NCI-H2227 (cell line): ENCODE data around the gene GPATCH8.
A peak's percentile ranks its signal among the peaks of the same experiment; 100 is the strongest.
"Not testable (repeated sequence)": the region's sequence is repeated elsewhere in the genome, so short reads cannot be mapped to it uniquely, and the experiment has no call there.

ENCODE experiments used
- DNase-seq: peaks from one replicate; lab custom pipeline; 2025; ENCODE audit not compliant: unreplicated experiment; lab: John Stamatoyannopoulos, UW

The GPATCH8 gene

DNA sequence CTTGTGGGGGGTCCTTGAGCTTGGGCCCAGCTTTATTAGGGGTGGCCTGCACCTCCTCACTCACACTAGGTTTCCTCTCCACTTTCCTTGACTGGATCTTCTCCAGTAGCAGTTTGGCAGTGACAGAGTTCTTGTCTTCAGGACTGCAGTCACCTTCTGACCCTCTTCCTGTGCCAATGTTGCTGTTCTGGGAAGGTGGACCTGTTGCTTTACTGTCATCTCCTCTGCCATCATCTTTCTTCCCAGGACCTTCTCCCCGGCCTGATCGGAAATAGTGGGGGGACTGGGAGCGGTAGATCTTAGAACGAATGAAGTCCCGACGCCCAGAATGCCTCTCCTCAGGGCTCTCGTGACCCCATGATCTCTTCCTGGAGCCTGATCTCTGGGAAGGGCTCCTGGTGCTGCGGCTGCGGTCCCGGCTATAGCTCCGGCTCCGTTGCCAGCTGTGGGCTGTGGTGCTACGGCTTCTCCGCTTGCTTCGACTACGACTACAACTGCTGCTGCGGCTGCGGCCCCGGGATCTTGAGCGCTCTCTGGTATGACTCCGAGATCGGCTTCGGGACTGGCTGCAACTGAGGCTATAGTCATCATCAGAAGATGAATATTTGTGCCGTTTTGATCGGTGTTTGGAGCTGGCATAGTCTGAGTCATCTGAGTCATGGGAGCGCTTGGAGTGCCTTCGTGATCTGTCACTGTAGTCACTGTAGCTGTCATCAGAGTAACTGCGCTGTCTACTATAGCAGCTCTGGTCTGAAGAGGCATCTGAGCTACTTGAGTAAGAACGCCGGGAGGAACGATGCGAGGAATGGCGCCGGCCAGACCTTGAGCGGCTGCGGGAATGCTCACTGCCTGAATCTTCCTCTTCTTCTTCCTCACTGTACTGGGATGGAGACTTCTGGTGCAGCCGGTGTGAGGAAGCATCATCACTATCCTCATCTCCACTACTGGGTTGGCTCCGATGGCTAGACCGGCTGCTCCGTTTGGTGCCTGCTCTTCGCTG lies 104.2 kb downstream of the GPATCH8 start:
- no peak for DNase-seq

DNA sequence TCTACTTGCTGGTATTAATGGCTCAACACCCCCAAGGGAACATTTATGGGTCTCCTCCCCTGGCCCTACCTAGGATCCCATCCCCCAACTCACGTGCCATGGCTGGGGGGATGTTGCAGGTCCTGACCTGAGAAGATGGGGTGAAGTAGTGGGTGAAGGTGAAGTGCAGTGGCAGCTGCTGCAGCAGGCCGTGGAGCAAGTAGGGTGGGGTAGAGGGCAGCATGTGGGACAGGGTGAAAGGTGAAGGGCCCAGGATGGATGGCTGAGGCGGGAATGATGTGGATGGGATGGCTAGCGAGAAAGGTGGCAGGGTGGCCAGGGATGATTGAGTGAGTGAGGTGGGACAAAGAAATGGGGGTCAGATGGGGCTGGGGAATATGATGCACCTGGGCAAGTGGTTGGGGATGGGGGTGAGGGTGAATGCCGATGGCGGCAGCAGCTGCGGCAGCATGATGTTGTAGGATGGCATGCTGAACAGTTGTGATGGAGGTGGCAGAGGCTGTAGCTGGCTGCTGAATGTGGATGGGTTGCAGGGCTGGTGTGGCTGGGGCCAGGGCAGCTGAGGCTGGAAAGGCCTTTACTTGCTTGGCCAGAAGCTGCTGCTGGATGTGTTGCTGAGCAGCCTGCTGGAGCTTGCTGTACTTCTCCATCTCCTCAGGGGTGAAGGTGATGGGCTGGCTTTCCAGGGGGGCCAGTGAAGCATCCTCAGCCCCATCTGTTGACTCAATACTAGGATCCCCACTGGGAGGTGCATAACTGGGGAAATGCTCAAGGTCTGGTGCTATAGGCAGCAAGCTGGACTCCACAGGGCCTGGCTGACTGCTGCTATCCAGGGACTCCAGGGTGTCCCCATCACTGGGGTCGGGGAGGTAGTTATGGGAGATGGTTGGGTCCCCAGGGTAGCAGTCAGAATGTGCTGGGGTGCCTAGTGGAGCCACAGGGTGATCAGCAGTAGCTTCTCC lies 105.4 kb downstream of the GPATCH8 start:
- no peak for DNase-seq

DNA sequence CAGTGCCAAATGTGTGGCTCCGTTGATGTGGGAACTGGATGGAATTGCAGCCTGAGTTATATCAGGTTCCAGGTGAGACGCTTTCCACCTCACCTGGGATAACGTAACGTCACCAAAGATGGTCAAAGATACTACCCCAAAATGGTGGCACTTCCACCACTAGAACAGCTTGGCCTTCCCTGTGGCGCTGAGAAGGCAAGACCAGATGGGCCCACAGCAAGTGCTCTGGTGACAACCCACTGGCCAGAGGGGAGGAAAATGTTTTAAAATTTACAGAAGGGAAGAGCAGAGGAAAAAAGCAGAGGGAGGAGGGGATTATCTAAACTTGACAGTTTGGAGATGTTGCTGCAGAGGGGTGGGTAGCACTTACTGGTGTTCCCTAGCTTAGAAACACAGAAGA lies 106.3 kb downstream of the GPATCH8 start:
- DNase-seq = no peak

DNA sequence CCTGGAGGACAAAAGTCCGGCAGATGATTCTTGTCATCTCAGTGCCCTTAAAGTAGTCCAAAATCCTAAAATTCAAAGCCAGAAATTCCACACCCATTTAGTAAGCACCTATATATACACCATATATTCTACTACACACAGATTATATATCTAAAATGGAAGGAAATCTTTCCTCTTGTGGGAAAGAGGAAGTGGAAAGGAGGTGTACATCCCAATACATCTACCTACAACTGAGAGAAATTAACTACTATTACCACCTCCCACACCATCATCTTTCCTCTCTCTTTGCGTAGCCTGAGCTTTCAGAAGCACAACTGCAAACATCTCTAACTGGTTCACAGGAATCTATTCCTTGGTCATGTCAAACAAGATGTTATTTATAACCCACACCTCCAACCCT lies 108.4 kb downstream of the GPATCH8 start:
- DNase-seq = no peak

DNA sequence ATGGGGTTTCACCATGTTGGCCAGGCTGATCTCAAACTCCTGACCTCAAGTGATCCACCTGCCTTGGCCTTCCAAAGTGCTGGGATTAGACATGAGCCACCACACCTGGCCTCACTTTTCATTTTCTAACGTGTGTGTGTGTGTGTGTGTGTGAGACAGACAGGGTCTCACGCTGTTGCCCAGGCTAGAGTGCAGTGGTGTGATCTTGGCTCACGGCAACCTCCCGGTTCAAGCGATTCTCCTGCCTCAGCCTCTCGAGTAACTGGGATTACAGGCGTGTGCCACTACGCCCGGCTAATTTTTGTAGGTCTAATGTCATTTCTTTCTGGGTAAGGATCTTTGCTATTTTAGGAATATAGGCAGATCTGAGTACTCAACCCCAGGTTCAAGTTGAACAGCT lies 109.1 kb downstream of the GPATCH8 start:
- DNase-seq = not testable (repeated sequence)

DNA sequence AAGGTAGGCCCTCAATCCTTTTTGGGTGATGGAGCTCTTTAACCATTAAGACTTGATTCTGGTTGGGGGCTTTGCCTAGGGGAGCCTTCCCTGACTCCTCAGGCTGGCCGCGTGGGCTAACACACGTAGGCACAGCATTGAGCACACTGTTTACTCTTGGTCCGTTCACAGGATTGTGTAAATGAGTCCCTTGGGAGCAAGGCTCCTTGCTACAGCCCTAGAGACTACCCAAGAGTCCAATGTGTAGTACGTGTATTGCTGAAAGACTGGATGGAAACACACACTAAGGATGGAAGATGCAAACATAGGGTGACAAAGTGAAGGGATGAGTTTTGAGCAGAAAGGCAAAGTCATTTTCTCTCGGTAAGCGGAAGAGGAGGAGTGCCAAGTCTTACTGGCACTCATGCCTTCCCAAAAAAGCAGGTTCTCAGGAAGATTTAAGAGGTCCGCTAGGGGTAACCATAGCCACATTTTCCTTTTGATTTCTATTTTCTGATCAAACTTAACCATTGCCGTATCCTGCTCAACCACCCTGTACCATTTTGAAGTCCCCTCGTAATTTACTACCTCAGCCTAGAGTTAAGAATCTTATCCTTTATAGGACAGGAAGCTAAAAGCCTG lies 112.8 kb downstream of the GPATCH8 start:
- no peak for DNase-seq

DNA sequence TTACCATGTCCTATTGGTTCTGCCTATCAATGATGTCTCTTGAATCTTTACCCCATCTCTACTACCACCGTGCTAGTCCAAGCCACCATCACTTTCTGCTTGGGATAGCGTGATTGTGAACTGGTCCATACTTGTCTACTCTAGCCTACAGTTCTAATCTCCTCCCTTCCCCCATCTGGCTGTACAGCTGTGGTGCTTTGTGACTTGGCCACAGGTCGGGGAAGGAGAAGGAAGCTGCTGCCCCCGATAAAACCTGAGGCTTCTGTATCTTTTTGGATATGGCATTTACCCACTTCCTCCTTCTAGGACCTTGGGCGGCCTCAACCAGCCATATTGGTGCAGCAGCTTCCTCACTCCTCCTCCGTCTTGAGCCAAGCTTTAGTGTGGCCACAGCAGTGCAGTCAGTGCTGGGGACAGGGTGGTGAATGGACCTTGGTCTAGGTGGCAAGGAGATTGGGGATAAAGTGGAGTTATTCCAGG lies 113.4 kb downstream of the GPATCH8 start:
- DNase-seq = no peak

DNA sequence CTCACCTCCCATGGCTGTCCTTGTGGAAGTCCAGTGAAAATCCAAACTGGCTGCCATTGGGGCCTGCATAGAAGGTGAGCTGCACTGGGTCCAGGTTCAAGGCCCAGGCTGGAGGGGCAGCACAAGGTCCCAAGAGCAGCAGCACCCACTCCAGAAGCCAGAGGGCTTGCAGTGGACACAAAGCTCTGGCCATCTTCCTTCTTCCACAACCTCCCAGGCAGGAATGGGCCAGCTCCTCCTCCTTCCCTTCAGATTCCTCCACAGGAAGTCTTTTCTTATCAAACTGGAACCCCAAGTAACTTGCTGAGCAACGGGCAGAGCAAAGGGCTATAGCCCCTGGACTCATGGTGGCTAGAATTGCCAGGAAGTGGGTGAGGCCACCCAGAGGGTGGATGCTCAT lies 113.9 kb downstream of the GPATCH8 start, which contains the start of gene ITGA2B:
ITGA2B (minus strand) TSS at position 369 of the 400 bp plus-strand sequence; CDS start at position 193, 176 bp downstream.
- DNase-seq = no peak

DNA sequence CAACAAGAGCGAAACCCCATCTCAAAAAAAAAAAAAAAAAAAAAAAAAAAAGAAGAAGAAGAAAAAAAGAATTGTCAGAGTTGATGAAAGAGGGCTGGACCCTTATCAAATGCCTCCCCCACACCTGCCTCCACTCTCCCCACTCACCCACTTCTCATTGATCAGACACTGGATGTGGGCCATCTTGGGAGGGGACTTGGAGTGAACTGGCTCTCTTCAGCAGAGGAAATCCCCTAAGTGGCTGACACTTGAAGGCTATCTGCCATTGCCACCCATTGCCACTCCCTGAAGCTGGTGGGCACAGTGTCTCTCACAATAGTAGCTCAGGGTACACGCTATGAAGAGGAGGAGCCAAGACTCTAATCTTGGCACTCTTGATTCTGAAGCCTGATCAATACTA lies 115.4 kb downstream of the GPATCH8 start:
- DNase-seq = no peak

DNA sequence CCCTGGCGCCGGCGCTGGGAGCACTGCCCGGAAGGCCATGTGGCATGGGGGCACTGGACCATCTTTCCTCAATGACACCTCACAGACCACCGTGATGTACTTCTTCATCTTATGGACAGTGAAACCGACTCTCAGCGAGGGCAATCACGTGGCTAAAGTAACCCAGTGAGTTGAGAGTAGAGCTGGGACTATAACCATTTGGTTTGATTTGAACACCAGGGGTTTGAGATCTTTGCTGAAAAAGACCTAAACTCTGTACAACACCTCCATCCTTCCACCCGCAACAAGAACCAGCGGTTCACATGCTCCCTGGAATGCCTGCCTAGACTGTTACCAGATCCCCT lies 117.1 kb downstream of the GPATCH8 start:
- peak; percentile 24 for DNase-seq

DNA sequence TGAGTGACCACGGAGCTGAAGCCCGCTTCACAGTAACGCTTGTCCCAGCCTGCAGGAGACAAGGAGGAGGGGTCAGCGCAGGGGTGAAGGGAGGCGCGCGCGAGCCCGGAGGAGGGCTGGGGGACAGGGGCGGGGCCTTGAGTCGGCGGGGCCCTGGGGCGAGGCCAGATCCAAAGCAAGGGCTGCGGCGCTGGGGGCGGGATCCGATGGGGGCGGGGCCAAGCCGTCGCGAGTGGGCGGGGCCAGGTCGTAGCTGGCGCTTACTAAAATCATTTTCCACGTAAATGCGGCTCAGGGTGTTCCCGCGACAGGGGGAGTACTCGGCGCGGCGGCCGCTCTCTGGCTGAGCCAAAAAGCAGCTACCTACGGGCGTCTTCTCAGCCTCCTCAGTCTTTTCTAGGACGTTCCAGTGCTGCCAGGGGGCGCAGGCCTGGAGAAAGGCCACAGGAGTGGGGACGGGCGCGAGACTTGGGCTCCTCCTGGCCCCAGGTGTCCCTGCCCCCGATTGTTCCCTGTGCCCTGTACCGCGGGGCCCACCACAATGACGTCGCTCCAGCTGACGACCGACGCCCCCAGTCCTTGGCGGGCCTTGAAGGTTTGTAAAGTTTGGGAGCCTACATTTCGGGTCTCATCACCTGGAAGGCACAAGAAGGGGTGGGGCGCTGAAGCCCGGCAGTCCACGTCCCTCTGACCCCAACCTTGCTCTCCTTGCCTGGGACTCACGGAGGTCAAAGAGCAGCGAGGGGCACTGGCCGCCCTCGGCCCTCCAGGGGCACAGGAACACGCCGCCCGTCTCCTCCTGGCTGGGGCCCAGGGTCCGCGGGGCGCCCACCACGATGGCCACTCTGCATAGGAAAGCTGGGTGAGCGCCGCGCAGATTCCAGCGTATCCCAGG lies 117.7 kb downstream of the GPATCH8 start:
- DNase-seq = peak; percentile 88

DNA sequence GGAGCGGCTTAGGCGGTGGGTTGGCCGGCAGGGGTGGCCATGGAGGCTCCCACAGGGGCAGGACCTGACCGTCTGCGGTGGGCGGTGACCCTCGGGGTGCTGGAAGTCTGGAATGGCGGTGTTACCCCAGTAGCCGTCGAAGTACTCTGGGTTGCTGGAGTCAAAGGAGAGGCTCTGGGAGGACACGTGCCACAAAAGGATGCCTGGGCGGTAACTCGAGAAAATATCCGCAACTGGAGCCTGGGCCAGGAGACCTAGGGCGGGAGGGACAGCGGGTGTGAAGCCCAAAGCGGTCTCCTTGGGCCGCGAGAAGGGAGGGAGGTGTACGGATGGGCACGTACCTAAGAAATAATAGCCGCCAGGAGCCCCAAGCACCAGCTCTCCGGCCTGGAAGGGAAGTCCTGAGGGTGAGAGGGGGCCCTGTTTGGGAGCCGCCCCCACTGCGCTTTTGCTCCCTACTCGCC lies 118.4 kb downstream of the GPATCH8 start:
- DNase-seq = no peak

DNA sequence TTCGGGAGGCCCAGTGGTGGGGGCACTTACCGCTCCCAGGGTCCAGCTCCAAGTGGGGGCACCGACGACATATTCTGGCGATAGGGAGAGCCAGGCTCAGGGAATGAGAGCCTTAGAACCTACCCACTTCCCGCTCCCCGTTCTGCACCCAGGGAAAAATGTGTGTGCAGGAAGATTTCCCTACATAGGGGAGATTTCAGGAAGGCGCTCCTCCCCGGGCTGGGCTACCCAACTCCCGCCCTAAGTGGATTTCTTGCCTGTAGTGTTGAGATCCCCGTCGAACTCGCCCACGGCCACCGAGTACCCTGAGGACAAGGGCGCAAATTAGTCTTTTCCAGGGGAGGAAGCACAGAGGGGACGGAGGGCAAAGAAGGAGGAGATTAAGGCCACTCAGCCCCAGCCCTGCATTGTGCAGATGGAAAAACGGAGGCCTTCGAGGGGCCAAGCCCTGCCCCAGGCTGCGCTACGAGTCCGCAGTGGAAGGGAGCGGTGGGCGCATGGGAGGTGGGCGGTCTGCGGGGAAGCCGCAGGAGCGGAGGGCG lies 118.9 kb downstream of the GPATCH8 start:
- DNase-seq = no peak

DNA sequence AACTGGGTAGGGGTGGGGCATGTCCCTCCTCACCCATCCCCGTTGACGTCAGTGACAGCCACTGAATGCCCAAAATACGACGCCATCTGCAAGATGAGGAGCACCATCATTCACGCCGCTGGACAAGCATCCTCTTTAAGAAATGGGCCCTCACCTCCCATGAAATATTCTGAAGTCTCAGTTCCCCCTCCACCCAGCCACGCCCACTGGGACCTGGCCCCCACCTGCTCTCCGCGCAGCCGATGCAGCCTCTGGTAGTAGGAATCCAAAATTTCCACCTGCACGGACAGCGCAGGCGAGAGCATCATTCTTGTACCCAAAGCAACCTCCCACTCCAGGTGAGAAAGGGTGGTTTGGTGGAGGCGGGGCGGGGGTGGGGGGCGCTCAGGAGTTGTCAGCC lies 119.3 kb downstream of the GPATCH8 start:
- no peak for DNase-seq

DNA sequence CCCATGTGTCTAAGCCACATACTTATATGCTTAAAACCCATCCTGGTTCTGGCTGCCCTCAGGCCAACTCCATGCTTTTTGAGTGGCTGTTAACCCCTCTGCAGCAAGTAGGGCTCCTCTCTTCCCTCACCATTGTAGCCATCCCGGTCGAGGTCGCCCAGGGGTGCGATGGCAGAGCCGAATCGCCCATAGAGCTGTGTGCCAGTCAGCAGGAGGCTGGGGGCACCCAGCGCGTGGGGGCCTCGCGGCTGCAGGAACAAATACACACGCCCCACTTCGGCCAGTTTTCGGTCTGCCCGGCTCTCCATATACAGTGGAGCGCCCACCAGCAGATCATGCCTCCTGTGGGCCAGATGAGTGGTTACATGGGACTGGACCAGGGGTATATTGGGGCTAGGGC lies 119.8 kb downstream of the GPATCH8 start:
- no peak for DNase-seq

DNA sequence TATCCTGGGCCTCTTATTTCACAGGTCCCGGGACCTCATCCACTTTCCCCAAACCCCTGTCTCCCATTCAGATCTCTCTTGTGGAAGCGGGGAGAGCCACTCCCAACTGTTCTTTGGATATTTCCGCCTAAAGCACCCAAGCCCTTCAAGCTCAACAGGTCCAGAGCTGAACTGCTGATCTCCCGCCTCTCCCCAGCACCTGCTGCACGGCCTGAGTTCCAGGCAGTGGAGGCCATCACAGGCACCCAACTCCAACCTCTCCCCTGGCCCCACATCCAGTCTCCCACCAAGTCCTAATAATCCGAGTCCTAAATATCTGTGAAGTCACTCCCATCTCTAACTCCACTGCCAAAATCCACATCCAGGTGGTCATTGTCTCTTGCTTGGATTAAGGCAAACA lies 120.3 kb downstream of the GPATCH8 start:
- DNase-seq = no peak

DNA sequence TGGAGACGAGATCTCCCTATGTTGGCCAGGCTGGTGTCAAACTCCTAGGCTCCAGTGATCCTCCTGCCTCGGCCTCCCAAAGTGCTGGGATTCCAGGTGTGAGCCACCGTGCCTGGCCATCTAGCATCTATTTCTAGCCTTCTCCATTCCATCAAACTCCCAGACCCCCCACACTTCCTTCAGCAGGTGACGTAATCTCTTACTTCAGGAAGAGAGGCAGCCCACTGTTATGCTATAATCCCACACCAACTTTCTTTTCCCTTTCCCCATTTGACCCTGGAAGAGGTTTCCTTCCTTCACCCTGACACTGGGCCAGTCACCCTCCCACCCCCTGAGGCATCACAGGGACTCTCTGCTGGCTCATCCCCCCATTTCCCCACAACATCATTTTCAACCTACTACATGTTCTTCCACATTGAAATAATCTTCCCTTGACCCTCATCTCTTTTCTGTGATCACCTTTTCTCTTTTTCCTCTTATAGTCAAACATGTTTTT lies 121.3 kb downstream of the GPATCH8 start:
- DNase-seq = no peak

DNA sequence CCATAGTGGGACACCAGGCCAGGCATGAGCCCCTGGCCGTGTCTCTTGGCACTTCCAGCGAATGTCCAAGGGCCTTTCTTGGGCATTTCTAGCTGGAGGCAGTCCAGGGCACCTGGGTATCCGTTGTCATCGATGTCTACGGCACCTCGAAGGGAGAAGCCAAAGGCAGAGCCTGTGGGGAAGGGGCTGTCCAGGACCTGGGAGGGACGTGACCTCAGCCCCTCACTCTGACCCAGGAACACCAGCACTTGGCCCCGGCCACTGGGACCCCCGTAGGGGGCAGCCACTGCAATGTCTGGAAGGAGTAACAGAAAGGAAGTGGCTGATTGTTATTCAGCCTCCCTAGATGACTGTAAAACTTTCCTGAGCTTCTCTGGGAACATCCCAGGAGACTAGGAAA lies 122.4 kb downstream of the GPATCH8 start:
- DNase-seq = no peak

DNA sequence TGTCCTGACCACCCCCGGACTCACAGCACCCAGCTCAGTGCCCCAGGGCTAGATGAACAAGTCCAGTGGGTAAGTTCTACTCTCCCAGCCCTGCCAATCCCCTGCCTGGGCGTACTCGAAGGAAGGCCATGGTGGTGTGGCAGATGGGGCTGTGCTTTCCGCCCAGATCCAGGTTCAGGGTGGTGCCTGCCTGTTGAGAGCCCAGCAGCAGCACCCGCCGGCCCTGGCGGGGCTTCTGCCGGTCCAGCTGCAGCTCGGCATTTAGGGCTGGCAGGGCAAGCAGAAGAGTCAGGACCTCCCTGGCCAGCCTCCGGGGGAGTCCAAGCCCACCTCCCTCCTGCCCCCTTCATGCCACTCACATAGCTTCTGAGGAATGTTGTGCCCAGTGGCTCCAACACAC lies 123.3 kb downstream of the GPATCH8 start:
- no peak for DNase-seq
